HG03097 (cell line): ENCODE measurements around the gene AUTS2.

Experiments
- ATAC-seq: cut with Tn5 transposase; IDR thresholded peaks from one replicate; pipeline ENCODE4 v1.9.1; 2021; ENCODE audit not compliant: unreplicated experiment, low FRiP score

The AUTS2 gene

GRCh38 chr7:69598081-69598486 is at the start of gene AUTS2:
Gene AUTS2, plus strand, starts transcription at chr7:69598475. Its CDS starts 1,179 bp downstream, at chr7:69599654.
- peak; percentile 59 for ATAC-seq

- ATAC-seq: no peak
Observed at GRCh38 chr7:69550991-69551390, 47.3 kb upstream of the AUTS2 start.

- ATAC-seq: no peak
Observed at GRCh38 chr7:69553190-69553589, 45.1 kb upstream of the AUTS2 start.

GRCh38 chr7:69561266-69561960 is 36.9 kb upstream of the AUTS2 start:
- ATAC-seq: no peak

GRCh38 chr7:69564454-69565417 is 33.5 kb upstream of the AUTS2 start:
- ATAC-seq: no peak

- no peak for ATAC-seq
Observed at GRCh38 chr7:69567800-69568199, 30.5 kb upstream of the AUTS2 start.

- ATAC-seq: no peak
Observed at GRCh38 chr7:69568266-69568665, 30.0 kb upstream of the AUTS2 start.

GRCh38 chr7:69575651-69576050 is 22.6 kb upstream of the AUTS2 start:
- ATAC-seq: no peak

- ATAC-seq: no peak
Observed at GRCh38 chr7:69577221-69577620, 21.1 kb upstream of the AUTS2 start.

- no peak for ATAC-seq
Observed at GRCh38 chr7:69585169-69585568, 13.1 kb upstream of the AUTS2 start.

GRCh38 chr7:69586321-69586720 is 12.0 kb upstream of the AUTS2 start:
- no peak for ATAC-seq

GRCh38 chr7:69588773-69589172 is 9.5 kb upstream of the AUTS2 start:
- no peak for ATAC-seq

- ATAC-seq: no peak
Observed at GRCh38 chr7:69591805-69592204, 6.5 kb upstream of the AUTS2 start.

GRCh38 chr7:69593511-69593910 is 4.8 kb upstream of the AUTS2 start:
- ATAC-seq: no peak

- no peak for ATAC-seq
Observed at GRCh38 chr7:69595415-69595814, 2.9 kb upstream of the AUTS2 start.

GRCh38 chr7:69596056-69596455 is 2.2 kb upstream of the AUTS2 start:
- ATAC-seq: no peak

- no peak for ATAC-seq
Observed at GRCh38 chr7:69596723-69597277, 1.5 kb upstream of the AUTS2 start.

GRCh38 chr7:69597278-69598076 is 798 bp upstream of the AUTS2 start:
- peak; percentile 17 for ATAC-seq

GRCh38 chr7:69598487-69599285 is 411 bp downstream of the AUTS2 start:
- ATAC-seq: no peak
